ENCODE data around the gene EIF5.

GRCh38 chr14:103343905-103344797, 10.1 kb downstream of the EIF5 start:
- TF ChIP-seq, protein P1, sequence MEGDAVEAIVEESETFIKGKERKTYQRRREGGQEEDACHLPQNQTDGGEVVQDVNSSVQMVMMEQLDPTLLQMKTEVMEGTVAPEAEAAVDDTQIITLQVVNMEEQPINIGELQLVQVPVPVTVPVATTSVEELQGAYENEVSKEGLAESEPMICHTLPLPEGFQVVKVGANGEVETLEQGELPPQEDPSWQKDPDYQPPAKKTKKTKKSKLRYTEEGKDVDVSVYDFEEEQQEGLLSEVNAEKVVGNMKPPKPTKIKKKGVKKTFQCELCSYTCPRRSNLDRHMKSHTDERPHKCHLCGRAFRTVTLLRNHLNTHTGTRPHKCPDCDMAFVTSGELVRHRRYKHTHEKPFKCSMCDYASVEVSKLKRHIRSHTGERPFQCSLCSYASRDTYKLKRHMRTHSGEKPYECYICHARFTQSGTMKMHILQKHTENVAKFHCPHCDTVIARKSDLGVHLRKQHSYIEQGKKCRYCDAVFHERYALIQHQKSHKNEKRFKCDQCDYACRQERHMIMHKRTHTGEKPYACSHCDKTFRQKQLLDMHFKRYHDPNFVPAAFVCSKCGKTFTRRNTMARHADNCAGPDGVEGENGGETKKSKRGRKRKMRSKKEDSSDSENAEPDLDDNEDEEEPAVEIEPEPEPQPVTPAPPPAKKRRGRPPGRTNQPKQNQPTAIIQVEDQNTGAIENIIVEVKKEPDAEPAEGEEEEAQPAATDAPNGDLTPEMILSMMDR (IDR thresholded peaks at IDR 0.05; ENCODE audit: low read depth, low read length) = no peak
- no peak for TF ChIP-seq POLR2A (IDR thresholded peaks at IDR 0.05; ENCODE audit: extremely low read depth, insufficient read length)
